Liver (tissue), 9 donors: Measurements from ENCODE around the gene PCTP. TPM values are rescaled to one million over a fixed set of nuclear protein-coding genes. Genes with fewer than 3 reads are reported as not detected.

Experiments
- DNase-seq: peaks from one replicate; pipeline ENCODE4 v3.0.0-alpha.2; 2017; ENCODE audit warnings: low spot score
- H3K27ac ChIP-seq, 2 donors: one replicate each; pipeline ENCODE4 v1.7.0; 2013; ENCODE audit warnings: inconsistent platforms in 2 of 2, low read length in 2 of 2, control low read depth in 1 of 2, low read depth in 1 of 2, mild to moderate bottlenecking in 1 of 2
- H3K27me3 ChIP-seq, 4 donors: one replicate each; pipeline versions ENCODE4 v1.6.1 to v1.7.0; 2013; ENCODE audit warnings: low read length in 3 of 4, inconsistent platforms in 1 of 4, mild to moderate bottlenecking in 1 of 4, moderate library complexity in 1 of 4; ENCODE audit not compliant: control insufficient read depth in 4 of 4, insufficient read depth in 4 of 4
- H3K36me3 ChIP-seq, 4 donors: one replicate each; pipeline versions ENCODE4 v1.6.1 to v1.7.0; 2013; ENCODE audit warnings: low read length in 3 of 4, mild to moderate bottlenecking in 3 of 4, low read depth in 1 of 4, moderate library complexity in 1 of 4; ENCODE audit not compliant: control insufficient read depth in 4 of 4, insufficient read depth in 3 of 4
- H3K4me1 ChIP-seq, 4 donors: one replicate each; pipeline versions ENCODE4 v1.6.1 to v1.7.0; 2013; ENCODE audit warnings: low read length in 3 of 4, mild to moderate bottlenecking in 3 of 4, moderate library complexity in 1 of 4; ENCODE audit not compliant: control insufficient read depth in 4 of 4, insufficient read depth in 4 of 4
- H3K4me3 ChIP-seq, 3 donors: one replicate each; pipeline versions ENCODE4 v1.6.1 to v1.7.0; 2013; ENCODE audit warnings: low read length in 3 of 3, control low read depth in 1 of 3, low read depth in 1 of 3, mild to moderate bottlenecking in 1 of 3
- H3K9ac ChIP-seq, 2 donors: one replicate each; pipeline ENCODE4 v1.7.0; 2013; ENCODE audit warnings: low read length in 2 of 2, mild to moderate bottlenecking in 2 of 2, moderate library complexity in 2 of 2, control low read depth in 1 of 2, low read depth in 1 of 2
- H3K9me3 ChIP-seq, 4 donors: one replicate each; pipeline versions ENCODE4 v1.6.1 to v1.7.0; 2013; ENCODE audit warnings: low read length in 3 of 4; ENCODE audit not compliant: control insufficient read depth in 4 of 4
- EGR1 ChIP-seq, 2 donors: IDR thresholded peaks; 2 replicates each; pipeline ENCODE4 v1.6.1; 2016 to 2018; ENCODE audit warnings: antibody characterized with exemption in 2 of 2, low read depth in 2 of 2
- FOXA1 ChIP-seq: IDR thresholded peaks from 2 replicates; pipeline ENCODE4 v1.6.1; 2016; ENCODE audit warnings: antibody characterized with exemption
- FOXA2 ChIP-seq: IDR thresholded peaks from 2 replicates; pipeline ENCODE4 v1.6.1; 2016; ENCODE audit warnings: antibody characterized with exemption
- GABPA ChIP-seq, 2 donors: IDR thresholded peaks in 1 of 2; conservative IDR thresholded peaks in 1 of 2; 2 replicates each; pipeline ENCODE4 v1.6.1; 2016; ENCODE audit warnings: antibody characterized with exemption in 2 of 2, mild to moderate bottlenecking in 1 of 2, moderate library complexity in 1 of 2
- HNF4A ChIP-seq, 2 donors: conservative IDR thresholded peaks; 2 replicates each; pipeline ENCODE4 v1.6.1; 2016; ENCODE audit warnings: antibody characterized with exemption in 2 of 2, mild to moderate bottlenecking in 2 of 2
- HNF4G ChIP-seq: IDR thresholded peaks from 2 replicates; pipeline ENCODE4 v1.6.1; 2016; ENCODE audit warnings: antibody characterized with exemption
- JUND ChIP-seq, 2 donors: IDR thresholded peaks; 2 replicates each; pipeline ENCODE4 v1.6.1; 2016; ENCODE audit warnings: antibody characterized with exemption in 2 of 2
- NR2F2 ChIP-seq: IDR thresholded peaks from 2 replicates; pipeline ENCODE4 v1.6.1; 2016; ENCODE audit warnings: antibody characterized with exemption
- RAD21 ChIP-seq, 2 donors: IDR thresholded peaks; 2 replicates each; pipeline ENCODE4 v1.6.1; 2016; ENCODE audit warnings: antibody characterized with exemption in 2 of 2, mild to moderate bottlenecking in 2 of 2
- RXRA ChIP-seq, 2 donors: IDR thresholded peaks; 2 replicates each; pipeline ENCODE4 v1.6.1; 2017 to 2018; ENCODE audit warnings: antibody characterized with exemption in 2 of 2, mild to moderate bottlenecking in 1 of 2
- SP1 ChIP-seq: IDR thresholded peaks from 2 replicates; pipeline ENCODE4 v1.6.1; 2018; ENCODE audit warnings: antibody characterized with exemption, mild to moderate bottlenecking
- TAF1 ChIP-seq: conservative IDR thresholded peaks from 2 replicates; pipeline ENCODE4 v1.6.1; 2016; ENCODE audit warnings: antibody characterized with exemption, mild to moderate bottlenecking
- YY1 ChIP-seq: IDR thresholded peaks from 2 replicates; pipeline ENCODE4 v1.6.1; 2016; ENCODE audit warnings: antibody characterized with exemption, mild to moderate bottlenecking
- WGBS: extraction: QIAGEN DNeasy Blood & Tissue Kit; methylation state at CpG from one replicate; pipeline ENCODE4 v1.1.7; 2013; 5-methylcytosine and 5-hydroxymethylcytosine counted together
- polyA plus RNA-seq, 2 donors: library from polyadenylated mRNA; stranded (reverse) in 1 of 2; unstranded in 1 of 2; fragments of 200-250 nt in 1 of 2; fragments of >200 nt in 1 of 2; fragmentation: Nextera tagmentation in 1 of 2; extraction: Ambion mirVana in 1 of 2; gene quantifications; one replicate each; pipeline versions ENCODE4 v1.2.1 to v1.2.3, GENCODE V29; 2013 to 2015
- total RNA-seq, 2 donors: library from RNA; depleted of rRNA; stranded (reverse); fragments of >200 nt; gene quantifications; one replicate each; pipeline ENCODE4 v1.2.3, GENCODE V29; 2014
- TF ChIP-seq, protein P1 (sequence below): fragments of 150-350 bp; IDR thresholded peaks from 2 replicates; pipeline ENCODE4 v1.5.1; 2017; ENCODE audit warnings: improper control_type of control experiment, low read depth, low read length; ENCODE audit not compliant: missing input control
- TF ChIP-seq, protein P2 (sequence below): IDR thresholded peaks from 2 replicates; pipeline ENCODE4 v1.6.1; 2016; ENCODE audit warnings: antibody characterized with exemption
- TF ChIP-seq, protein P3 (sequence below): IDR thresholded peaks from 2 replicates; pipeline ENCODE4 v1.6.1; 2016; ENCODE audit warnings: antibody characterized with exemption
- TF ChIP-seq, protein P4 (sequence below): IDR thresholded peaks from 2 replicates; pipeline ENCODE4 v1.6.1; 2016; ENCODE audit warnings: antibody characterized with exemption
- TF ChIP-seq, protein P5 (sequence below): IDR thresholded peaks from 2 replicates; pipeline ENCODE4 v1.6.1; 2016; ENCODE audit warnings: antibody characterized with exemption, mild to moderate bottlenecking
- donor health status: healthy.
- donor health status: healthy.
- donor health status: healthy.
- donor health status: healthy.
- donor health status: healthy.

The PCTP gene
- total and polyA plus RNA-seq, 4 donors: 25.0 to 79.0 (median 55.8) TPM

DNA sequence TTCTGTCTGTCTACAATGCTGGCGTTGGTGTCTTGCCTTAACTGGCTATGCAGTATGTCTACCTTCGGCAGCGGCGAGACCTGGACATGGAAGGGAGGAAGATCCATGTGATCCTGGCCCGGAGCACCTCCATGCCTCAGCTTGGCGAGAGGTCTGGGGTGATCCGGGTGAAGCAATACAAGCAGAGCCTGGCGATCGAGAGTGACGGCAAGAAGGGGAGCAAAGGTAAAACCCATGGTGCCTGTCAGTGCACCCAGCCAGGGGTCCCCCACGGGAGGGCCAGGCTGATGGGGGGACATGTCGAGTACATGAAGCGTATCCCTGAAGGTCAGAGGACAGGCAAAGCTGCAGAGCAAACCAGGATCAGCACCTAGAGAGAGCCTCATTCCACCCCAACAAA is 22.8 kb downstream of the PCTP start:
- no peak for TF ChIP-seq SP1
- TF ChIP-seq, protein P1, sequence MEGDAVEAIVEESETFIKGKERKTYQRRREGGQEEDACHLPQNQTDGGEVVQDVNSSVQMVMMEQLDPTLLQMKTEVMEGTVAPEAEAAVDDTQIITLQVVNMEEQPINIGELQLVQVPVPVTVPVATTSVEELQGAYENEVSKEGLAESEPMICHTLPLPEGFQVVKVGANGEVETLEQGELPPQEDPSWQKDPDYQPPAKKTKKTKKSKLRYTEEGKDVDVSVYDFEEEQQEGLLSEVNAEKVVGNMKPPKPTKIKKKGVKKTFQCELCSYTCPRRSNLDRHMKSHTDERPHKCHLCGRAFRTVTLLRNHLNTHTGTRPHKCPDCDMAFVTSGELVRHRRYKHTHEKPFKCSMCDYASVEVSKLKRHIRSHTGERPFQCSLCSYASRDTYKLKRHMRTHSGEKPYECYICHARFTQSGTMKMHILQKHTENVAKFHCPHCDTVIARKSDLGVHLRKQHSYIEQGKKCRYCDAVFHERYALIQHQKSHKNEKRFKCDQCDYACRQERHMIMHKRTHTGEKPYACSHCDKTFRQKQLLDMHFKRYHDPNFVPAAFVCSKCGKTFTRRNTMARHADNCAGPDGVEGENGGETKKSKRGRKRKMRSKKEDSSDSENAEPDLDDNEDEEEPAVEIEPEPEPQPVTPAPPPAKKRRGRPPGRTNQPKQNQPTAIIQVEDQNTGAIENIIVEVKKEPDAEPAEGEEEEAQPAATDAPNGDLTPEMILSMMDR: no peak
- no peak for TF ChIP-seq JUND (IDR thresholded peaks at IDR 0.05)
- TF ChIP-seq, protein P2, sequence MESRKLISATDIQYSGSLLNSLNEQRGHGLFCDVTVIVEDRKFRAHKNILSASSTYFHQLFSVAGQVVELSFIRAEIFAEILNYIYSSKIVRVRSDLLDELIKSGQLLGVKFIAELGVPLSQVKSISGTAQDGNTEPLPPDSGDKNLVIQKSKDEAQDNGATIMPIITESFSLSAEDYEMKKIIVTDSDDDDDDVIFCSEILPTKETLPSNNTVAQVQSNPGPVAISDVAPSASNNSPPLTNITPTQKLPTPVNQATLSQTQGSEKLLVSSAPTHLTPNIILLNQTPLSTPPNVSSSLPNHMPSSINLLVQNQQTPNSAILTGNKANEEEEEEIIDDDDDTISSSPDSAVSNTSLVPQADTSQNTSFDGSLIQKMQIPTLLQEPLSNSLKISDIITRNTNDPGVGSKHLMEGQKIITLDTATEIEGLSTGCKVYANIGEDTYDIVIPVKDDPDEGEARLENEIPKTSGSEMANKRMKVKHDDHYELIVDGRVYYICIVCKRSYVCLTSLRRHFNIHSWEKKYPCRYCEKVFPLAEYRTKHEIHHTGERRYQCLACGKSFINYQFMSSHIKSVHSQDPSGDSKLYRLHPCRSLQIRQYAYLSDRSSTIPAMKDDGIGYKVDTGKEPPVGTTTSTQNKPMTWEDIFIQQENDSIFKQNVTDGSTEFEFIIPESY: no peak
- TF ChIP-seq, protein P3, sequence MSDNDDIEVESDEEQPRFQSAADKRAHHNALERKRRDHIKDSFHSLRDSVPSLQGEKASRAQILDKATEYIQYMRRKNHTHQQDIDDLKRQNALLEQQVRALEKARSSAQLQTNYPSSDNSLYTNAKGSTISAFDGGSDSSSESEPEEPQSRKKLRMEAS: no peak
- no peak for TF ChIP-seq RAD21 (IDR thresholded peaks at IDR 0.05)
- TF ChIP-seq NR2F2: no peak
- TF ChIP-seq FOXA2: no peak
- Histone ChIP-seq H3K36me3 (peaks cover 10 to 62% (median 46%) of the 10 kb centered on the region in 4 donors), H3K27ac (no peak overlapping the region), H3K4me3 (no peak overlapping the region), H3K9ac (no peak overlapping the region), H3K9me3 (no peaks in the 10 kb centered on the region), H3K4me1 (peaks cover 0 to 10% (median 7%) of the 10 kb centered on the region in 4 donors), H3K27me3 (no peaks in the 10 kb centered on the region)
- WGBS: 84% methylated on average over 13 of the region's 13 CpGs
- no peak for DNase-seq

DNA sequence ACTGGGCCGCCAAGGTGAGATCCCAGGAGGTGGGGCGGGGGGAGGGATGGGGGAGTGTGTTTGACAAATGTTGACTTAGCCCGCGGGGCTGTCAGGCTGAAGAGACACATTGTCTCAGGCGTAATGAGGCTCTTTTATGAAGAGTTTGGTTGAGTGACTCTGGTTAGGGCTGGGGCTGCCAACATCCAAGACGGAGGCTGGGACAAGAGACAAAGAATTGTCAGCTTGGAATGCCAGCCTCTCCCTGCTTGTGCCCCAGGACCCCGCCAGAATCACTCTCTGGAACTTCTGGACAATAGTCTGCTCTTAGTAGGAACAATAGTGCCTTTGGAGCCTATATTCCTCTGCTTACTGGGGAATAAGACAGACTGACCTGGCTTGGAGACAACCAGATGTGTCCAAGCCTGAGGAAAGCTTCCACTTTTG is 24.0 kb downstream of the PCTP start:
- no peak overlapping the region for H3K4me3 ChIP-seq
- no peak overlapping the region for H3K9ac ChIP-seq
- DNase-seq: no peak
- TF ChIP-seq SP1: no peak
- TF ChIP-seq, protein P1: no peak
- no peak for TF ChIP-seq EGR1 (IDR thresholded peaks at IDR 0.05; ENCODE audit: low read depth in 2 of 2)
- no peak for TF ChIP-seq GABPA (IDR thresholded peaks at IDR 0.05 in 1 of 2, conservative IDR thresholded peaks at IDR 0.05 in 1 of 2)
- no peak for TF ChIP-seq NR2F2
- TF ChIP-seq FOXA2: no peak
- TF ChIP-seq HNF4G: no peak
- TF ChIP-seq RXRA (IDR thresholded peaks at IDR 0.05): no peak
- TF ChIP-seq, protein P3: no peak
- TF ChIP-seq, protein P2: no peak
- TF ChIP-seq, protein P4, sequence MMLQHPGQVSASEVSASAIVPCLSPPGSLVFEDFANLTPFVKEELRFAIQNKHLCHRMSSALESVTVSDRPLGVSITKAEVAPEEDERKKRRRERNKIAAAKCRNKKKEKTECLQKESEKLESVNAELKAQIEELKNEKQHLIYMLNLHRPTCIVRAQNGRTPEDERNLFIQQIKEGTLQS: no peak
- no peak for TF ChIP-seq JUND (IDR thresholded peaks at IDR 0.05)
- no peak for TF ChIP-seq TAF1
- no peak for TF ChIP-seq HNF4A (conservative IDR thresholded peaks at IDR 0.05)
- TF ChIP-seq RAD21 (IDR thresholded peaks at IDR 0.05): no peak
- no peak for TF ChIP-seq FOXA1
- no peak for TF ChIP-seq YY1
- TF ChIP-seq, protein P5, sequence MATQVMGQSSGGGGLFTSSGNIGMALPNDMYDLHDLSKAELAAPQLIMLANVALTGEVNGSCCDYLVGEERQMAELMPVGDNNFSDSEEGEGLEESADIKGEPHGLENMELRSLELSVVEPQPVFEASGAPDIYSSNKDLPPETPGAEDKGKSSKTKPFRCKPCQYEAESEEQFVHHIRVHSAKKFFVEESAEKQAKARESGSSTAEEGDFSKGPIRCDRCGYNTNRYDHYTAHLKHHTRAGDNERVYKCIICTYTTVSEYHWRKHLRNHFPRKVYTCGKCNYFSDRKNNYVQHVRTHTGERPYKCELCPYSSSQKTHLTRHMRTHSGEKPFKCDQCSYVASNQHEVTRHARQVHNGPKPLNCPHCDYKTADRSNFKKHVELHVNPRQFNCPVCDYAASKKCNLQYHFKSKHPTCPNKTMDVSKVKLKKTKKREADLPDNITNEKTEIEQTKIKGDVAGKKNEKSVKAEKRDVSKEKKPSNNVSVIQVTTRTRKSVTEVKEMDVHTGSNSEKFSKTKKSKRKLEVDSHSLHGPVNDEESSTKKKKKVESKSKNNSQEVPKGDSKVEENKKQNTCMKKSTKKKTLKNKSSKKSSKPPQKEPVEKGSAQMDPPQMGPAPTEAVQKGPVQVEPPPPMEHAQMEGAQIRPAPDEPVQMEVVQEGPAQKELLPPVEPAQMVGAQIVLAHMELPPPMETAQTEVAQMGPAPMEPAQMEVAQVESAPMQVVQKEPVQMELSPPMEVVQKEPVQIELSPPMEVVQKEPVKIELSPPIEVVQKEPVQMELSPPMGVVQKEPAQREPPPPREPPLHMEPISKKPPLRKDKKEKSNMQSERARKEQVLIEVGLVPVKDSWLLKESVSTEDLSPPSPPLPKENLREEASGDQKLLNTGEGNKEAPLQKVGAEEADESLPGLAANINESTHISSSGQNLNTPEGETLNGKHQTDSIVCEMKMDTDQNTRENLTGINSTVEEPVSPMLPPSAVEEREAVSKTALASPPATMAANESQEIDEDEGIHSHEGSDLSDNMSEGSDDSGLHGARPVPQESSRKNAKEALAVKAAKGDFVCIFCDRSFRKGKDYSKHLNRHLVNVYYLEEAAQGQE: no peak
- H3K27ac ChIP-seq: no peak overlapping the region
- H3K36me3 ChIP-seq: peaks cover 9 to 57% (median 45%) of the 10 kb centered on the region in 4 donors
- WGBS: 86% methylated on average over 7 of the region's 7 CpGs
- H3K4me1 ChIP-seq: peaks cover 0 to 6% (median 3%) of the 10 kb centered on the region in 4 donors
- H3K27me3 ChIP-seq: no peaks in the 10 kb centered on the region
- no peaks in the 10 kb centered on the region for H3K9me3 ChIP-seq
